Heart left ventricle (tissue), 13 donors: ENCODE data around the gene CFAP100.

ENCODE experiments used
- POLR2A ChIP-seq, 2 donors: fragments of 450-650 bp; IDR thresholded peaks; one replicate each; pipeline ENCODE4 v1.6.1; 2017; ENCODE audit warnings: antibody characterized with exemption in 2 of 2, mild to moderate bottlenecking in 2 of 2, moderate library complexity in 2 of 2
- TF ChIP-seq, protein P1 (sequence below), 12 donors: fragments of 200-600 bp; sonication (generic) in 4 of 12; IDR thresholded peaks; one replicate each; pipeline versions ENCODE4 v1.5.0 to v1.8.0; 2018 to 2022; ENCODE audit warnings: antibody characterized with exemption in 12 of 12, mild to moderate bottlenecking in 5 of 12
- donor health status: ischemic (EF 13 %, LVEDD 7.1; RV severe dilation, severe dysfunction).
- donor health status: DM: no; HTN: yes; CAD: no.
- donor health status: DM: no; HTN: no; CAD: no.
- donor health status: ischemic (EF 25% LVEDD 6.9; RV normal size, moderate dysfunction).
- donor health status: ischemic (EF 25% LVEDD 5.7; RV mildly dilated, moderate dysfunction).
- donor health status: ischemic (EF 35%, LVEDD 5.7; RV mildly dilated, moderate dysfunction).
- donor health status: nonischemic (EF 11% LVEDD 7.7; RV severe dilation, severe dysfunction).
- donor health status: DM: yes; HTN: yes; CAD: no.
- donor health status: PGD.
- donor health status: ischemic (EF 29% LVEDD 5.4; RV normal size, mild dysfunction).
- donor health status: nonischemic (EF 23%, LVEDD 6.1; RV moderate dilation, normal function).

DNA sequence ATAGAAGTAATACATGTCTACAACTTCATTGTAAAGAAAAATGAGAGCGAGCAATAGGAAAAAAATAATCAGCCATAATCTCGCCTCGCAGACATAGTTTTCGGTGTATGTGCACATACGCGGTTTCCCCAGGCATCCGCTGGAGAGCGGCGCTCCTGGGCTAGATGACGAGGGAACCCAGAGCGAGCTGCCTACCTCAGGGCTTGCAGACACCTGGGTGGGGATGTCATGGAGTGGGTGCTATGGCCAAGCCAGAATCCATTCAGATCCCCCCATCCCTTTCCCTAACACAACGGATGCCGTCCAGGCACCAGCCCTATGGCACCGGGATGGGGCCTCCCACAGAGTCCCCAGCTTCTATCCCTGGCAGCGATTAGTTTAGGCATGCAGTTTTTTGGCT lies 4.5 kb upstream of the CFAP100 start:
- TF ChIP-seq, protein P1, sequence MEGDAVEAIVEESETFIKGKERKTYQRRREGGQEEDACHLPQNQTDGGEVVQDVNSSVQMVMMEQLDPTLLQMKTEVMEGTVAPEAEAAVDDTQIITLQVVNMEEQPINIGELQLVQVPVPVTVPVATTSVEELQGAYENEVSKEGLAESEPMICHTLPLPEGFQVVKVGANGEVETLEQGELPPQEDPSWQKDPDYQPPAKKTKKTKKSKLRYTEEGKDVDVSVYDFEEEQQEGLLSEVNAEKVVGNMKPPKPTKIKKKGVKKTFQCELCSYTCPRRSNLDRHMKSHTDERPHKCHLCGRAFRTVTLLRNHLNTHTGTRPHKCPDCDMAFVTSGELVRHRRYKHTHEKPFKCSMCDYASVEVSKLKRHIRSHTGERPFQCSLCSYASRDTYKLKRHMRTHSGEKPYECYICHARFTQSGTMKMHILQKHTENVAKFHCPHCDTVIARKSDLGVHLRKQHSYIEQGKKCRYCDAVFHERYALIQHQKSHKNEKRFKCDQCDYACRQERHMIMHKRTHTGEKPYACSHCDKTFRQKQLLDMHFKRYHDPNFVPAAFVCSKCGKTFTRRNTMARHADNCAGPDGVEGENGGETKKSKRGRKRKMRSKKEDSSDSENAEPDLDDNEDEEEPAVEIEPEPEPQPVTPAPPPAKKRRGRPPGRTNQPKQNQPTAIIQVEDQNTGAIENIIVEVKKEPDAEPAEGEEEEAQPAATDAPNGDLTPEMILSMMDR (IDR thresholded peaks at IDR 0.05): no peak
- no peak for TF ChIP-seq POLR2A (IDR thresholded peaks at IDR 0.05)
